GM18507 (cell line): ENCODE results near the gene ATG4A.

ENCODE experiments used
- DNase-seq: peaks from one replicate; pipeline ENCODE4 v3.0.0; 2011; ENCODE audit warnings: low read depth; ENCODE audit not compliant: insufficient read length; ENCODE audit errors: extremely low spot score
- FAIRE-seq: peaks from 2 replicates; lab custom pipeline; 2011; peaks lifted over from hg19 to GRCh38; lab: Jason Lieb, UNC

Gene ATG4A

DNA sequence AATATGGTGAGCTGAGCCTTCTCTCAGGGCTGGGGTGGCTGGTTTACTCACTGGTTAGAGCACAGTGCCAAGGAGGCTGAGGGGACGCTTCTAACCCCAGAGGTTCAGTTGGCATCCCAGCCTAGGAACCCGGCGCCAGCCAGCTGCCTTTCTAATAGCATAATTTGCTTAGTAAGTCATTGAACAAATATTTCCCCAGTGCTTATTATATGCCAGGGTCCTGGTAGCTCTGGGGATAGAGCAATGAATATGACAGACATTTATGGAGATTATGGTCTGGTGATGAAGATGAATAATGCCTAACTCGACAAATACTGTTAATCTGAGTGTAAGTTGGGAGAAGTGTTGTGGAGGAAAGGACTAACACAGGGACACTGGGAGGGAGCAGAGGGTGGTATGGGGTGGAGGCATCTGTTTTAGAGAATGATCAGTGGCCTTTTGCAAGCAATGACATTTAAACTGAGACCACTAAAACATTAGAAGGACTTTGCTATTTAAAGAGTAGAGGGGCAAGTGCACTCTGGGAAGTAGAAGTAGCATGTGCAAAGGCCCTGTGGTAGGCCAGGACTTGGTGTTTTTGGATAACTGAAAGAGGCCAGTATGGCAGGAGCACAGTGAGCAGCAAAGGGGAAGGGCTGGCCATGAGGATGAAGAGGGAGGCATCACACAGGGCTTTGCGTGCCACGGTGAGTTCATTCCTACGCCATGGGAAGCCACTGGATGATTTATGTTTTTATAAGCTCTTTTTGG lies 71.9 kb downstream of the ATG4A start:
- no peak for FAIRE-seq
- DNase-seq: no peak

DNA sequence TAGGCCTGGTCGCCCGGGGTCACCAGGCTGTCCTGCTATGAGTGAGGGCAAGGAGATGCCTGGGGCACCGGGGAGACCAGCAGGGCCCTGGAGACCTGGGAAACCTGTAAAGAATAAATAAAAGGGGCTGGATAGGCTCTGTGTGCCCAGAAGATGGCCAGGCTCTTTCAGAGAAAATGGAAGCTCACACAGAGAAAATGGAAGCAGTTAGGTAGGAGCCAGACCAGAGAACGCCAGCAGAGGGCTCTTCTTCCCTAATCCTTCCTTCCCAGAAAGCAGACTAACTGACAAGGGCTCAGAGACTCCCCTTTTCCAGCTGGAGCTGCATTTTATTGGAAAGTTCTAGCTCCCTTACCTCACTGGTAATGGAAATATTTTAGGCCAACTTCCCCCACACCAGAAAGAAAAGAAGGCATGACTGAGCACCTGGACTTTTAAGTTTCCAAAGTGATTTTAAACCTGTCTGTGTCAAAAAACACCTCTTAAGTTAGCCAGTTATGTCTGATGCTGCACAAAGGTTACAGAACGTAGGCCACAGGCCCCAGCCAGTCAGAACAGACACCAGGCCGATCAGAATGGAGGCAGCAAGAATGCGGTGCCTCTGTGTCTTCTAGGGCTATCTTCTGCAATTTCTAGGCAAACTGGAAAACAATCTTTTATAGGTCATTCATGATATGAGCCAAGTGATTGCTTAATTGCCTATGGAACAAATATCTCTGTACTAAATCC lies 74.0 kb downstream of the ATG4A start:
- no peak for DNase-seq
- peak; percentile 26 for FAIRE-seq

DNA sequence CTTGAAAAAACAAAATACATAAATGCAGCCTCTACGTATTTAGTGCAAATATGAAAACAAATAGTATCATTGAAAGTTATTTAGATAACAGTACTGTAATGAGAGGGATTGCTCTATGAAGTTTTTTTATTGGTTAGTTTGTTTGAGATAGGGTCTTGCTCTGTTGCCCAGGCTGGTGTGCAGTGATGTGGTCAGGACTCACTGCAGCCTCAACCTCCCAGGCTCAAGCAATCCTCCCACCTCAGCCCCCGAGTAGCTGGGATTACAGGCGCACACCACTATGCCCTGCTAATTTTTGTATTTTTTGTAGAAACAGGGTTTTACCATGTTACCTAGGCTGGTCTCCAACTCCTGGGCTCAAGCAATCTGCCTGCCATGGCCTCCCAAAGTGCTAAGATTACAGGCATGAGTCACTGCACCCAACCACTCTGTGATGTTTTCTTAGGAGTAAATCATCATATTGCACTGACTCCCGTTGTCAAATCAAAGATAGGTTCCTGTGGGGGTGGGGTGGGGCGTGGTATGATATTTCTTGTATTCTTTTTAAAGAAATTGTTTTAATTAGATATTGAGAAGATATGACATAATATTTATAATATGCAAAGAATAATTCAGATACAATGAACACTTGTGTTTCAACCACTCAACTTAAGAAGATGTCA lies 75.8 kb downstream of the ATG4A start:
- DNase-seq: no peak
- FAIRE-seq: peak; percentile 12

DNA sequence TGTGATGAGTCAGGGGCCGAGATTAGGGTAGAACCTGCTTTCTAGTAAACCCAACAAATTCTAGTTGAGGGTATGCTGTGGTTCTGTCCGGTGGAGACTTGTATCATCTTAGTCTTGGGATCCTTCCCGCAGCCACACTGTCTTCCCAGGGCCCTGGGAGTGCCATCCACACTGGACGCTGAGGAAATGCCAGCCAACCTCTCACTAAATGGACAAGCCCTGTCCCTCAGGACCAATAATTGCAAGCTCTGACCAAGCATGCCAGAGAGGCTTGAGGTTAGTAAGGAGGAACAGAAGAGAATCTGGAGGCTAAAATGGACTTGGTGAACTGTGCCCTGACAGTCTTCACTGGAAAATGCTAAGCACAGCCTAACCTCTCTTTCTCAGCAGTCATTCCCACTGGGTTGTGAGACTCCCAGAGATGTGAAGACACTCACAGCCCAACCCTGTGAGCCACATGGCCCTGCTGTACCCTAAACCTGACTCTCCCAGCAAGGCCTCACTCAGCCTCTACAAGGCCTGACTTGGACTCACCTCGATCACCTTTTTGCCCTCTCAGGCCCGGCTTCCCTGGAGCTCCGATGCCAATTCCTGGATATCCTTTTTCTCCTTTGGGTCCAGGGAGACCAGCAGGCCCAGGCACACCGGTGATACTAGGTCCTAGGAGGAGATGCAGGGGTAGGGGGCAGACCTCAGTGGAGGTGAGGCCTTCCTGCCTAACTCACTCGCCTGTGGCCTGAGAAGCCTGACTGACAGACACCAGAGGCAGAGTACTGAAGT lies 77.6 kb downstream of the ATG4A start:
- no peak for DNase-seq
- FAIRE-seq: no peak

DNA sequence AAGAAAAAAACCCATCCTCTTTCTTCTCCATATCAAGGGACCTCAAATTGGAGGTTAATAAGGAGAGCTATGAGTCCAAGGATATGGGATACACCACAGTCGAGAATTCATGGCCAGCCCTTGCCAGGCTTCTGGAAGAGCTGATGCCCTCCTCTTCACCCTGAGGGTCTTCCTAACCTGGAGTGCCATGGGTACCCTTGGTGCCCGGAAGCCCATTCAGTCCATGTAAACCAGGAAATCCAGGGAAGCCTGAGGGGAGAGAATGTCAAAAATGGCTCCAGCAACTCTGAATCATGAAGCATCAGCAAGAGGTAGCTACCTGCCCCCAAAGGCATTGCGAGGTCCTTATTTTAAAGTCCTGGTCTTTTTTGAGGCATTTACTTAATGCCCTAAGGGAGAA lies 78.2 kb downstream of the ATG4A start:
- DNase-seq: no peak

DNA sequence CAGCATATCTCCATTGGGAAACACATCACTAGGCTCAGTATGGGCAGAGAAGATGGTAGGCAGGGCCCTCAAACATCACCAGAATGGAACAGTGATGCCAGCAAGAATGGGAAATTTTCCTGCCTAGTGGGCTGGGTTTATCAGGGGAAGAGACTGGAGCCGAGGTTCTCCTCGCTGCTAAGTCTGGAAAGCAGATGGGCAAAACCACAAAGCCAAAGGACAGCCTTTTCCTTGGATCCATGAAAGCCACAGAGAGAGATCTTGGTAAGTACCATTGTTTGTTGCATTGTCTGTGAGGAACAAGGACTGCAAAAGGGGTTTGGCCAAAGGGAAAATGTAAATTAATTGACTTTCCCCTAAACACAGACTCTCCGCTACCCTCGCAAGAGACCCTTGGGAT lies 80.1 kb downstream of the ATG4A start:
- no peak for DNase-seq
- FAIRE-seq: no peak

More for the DNA sequence above, 78.2 kb downstream of the ATG4A start:
- FAIRE-seq: peak; percentile 35

DNA sequence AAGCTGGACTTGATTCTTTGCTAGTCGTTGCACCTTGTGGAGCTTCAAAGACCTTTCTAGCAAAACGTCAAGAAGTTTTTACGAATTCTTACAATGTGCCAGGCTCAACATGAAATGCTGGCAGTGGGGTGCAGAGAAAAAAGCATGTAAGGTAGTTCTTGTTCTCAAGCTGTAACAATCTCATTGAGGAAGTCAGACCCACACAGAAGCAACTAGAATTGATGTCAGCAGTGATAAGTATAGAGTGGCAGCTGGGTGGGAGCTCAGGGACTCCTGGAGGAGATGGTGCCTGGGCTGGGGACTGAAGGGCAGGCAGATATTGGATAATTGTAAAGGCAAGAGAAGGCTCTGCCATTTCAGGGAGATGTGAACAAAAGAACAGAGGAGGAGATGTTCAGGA lies 82.3 kb downstream of the ATG4A start:
- FAIRE-seq (no peak), DNase-seq (no peak)

DNA sequence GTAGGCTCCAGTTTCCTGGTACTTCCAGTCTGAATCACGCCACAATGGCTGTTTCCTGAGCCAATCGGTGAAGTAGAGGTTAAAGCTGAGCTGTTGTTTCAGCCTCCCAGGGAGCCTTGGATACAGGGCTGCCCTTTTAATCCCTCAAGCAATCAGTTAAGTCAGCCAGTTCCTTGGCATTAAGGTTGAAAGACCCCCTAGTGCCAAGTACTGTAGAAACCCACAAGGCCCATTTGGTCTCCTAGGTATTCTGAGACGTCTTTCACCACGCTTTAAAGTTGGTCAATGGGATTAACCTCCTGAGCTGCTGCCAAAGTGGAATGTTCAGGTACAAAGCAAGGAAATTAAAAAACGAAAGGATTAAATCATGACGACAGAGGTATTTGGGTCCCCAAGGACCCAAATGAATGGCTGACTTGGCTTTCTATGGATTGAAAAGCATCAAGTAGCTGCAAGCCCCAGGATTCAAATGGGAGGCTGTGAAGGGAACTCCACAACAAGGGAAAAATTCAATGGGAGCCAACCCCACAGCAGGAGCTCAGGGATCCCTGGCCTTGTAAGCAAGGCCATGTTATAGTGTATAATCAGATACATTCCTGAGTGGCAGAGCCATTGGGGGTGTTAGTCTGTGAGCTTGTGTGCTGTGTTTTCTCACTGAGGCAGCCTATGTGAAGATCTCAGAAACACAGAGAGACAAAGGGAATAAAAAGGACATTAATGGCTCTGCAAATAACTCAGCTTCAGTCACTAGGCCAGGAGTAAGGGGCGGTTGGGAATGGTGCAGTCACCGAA lies 86.0 kb downstream of the ATG4A start:
- FAIRE-seq (no peak), DNase-seq (no peak)

DNA sequence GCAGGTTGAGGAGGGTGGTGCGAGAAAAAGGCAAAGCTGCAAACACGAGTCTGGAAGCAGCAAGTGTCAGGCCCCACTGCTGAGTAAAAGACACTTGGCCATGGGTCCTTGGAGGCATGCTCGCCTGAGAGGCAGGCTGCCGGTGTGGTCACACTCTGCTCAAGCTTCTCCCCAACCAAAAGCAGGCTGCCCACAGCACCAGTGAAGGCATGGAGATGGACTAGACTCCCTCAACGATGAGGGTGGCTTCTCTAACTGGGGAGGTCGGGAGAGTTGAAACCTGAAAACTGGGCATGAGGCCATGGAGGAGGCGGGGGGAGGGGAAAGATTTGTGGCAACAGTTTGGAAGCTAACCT lies 86.5 kb downstream of the ATG4A start:
- DNase-seq (no peak), FAIRE-seq (no peak)

DNA sequence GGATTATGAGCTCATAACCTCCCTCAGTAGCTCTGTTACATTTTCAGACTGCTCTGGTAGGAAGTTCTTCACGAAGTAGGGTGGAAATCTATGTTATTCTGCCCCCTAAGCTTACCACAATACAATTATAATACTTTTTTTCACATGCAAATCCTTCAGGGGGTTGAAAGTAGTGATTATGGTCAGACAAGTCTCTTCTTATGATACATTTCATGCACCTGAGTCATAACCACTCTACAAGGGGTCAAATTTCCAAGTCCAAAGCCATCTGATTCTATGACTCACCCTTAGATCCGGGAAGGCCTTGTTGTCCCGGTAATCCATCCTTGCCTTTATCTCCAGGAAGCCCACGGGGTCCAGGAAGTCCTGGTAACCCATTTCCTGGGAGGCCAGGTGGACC lies 95.2 kb downstream of the ATG4A start:
- no peak for DNase-seq

DNA sequence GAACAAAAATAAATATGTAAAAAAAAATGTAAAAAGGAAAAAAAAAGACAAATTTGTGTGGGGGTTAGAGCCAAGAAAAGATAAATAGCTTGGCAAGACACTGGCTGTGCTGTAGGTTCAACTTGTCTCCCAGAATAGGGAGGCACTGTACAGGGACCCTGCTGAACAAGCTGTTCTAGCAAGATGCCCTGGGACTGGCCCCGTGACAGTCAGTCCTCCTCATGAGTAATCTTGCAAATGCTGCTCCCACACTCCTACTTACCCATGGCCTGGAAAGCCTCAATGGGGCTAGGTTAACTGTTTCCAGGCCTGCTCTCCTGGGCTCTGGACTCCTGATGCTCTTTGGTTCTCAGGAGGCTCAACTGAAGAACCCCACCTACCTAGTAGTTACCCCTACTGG lies 106.8 kb downstream of the ATG4A start:
- FAIRE-seq: no peak
- DNase-seq: no peak

More for the DNA sequence above, 95.2 kb downstream of the ATG4A start:
- no peak for FAIRE-seq

DNA sequence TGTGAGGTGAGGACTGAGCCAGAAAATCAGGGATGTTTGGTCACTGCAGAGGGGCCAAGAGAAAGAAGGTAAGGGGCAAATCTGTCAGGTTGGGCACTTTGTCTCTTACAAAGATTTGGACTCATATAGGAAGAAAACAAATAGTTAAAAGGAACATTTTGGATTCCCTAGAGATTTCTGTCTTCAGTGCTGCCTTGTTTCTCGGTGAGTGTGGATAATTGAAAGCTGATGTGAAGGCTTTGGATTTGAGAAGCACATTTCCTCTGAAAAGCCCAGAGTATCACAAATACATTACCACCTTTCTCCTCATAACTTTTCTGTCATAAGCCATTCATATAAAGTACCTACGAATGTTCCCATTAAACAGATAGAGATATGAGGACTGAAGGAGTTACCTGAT lies 107.5 kb downstream of the ATG4A start:
- FAIRE-seq (no peak), DNase-seq (no peak)

DNA sequence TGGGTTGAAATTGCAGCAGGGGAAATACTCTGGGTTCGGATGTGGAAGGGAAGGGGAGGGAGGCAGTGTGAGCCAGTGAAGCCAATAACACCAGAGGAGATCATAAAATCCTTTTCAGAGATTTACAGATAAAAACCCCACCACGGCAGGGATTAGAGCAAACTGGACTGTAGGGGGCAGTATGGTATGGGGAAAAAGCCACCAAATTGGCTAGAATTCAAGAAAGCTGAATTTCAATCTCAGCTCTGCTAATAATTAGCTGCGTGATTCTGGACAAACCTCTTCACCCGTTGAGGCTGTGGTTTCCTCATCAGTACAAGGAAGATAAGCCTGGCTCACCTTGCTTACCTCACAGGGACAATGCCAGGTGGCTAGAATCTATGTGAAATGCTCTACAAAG lies 108.1 kb downstream of the ATG4A start:
- FAIRE-seq (peak; percentile 63), DNase-seq (no peak)

DNA sequence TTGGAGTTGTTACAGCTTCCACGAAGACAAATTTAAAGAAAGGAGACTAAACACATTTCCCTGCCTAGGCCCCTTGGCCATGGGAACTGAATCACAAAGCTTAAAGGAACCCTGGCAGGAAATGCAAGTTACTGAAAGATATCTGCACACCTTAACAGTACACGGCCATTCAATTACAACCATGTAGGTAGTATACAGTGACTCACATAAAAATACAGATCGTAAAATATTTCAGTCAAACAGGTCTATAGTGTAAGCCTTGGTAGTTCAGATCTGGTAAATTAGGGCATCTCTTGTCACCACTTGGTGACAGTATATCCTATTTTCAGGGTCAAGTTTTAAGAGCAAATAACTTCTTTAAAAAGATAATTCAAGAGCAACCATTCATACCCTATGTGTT lies 112.0 kb downstream of the ATG4A start:
- DNase-seq: no peak
- FAIRE-seq: peak; percentile 15
